Breast epithelium (tissue), 3 donors: ENCODE results near the gene CFAP57.

Experiments used
- POLR2A ChIP-seq: fragments of 450-650 bp; IDR thresholded peaks from one replicate; pipeline ENCODE4 v1.6.1; 2016; ENCODE audit warnings: antibody characterized with exemption, mild to moderate bottlenecking, moderate library complexity
- POLR2AphosphoS5 ChIP-seq, 3 donors: sonication (generic); formaldehyde crosslinking; IDR thresholded peaks; one replicate each; pipeline ENCODE4 v1.6.1; 2017; ENCODE audit warnings: antibody characterized with exemption in 3 of 3

- TF ChIP-seq POLR2AphosphoS5 (IDR thresholded peaks at IDR 0.05), result no peak
- TF ChIP-seq POLR2A, result no peak
Measured at GRCh38 chr1:43177691-43178090, 5.6 kb downstream of the CFAP57 start.
